ENCODE measurements around the gene CD69. TPM values are rescaled to one million over a fixed set of nuclear protein-coding genes. Genes with fewer than 3 reads are reported as not detected.

Gene CD69
- total RNA-seq, 2 experiments from 2014 or later, result 631 to 659 TPM

GRCh38 chr12:9796346-9796745 is 35.6 kb upstream of the CD69 start:
- peak; percentile 21 for ATAC-seq (ENCODE audit: poor library complexity)
- Histone ChIP-seq H3K4me3 (ENCODE audit: low read length) (peak overlapping the region; percentile 3), H3K9me3 (ENCODE audit: control insufficient read depth in 1 of 2, insufficient read depth in 1 of 2, low read length in 2 of 2) (no peaks in the 10 kb centered on the region), H3K27me3 (ENCODE audit: control insufficient read depth in 1 of 2, insufficient read depth in 2 of 2, low read length in 2 of 2) (no peaks in the 10 kb centered on the region), H3K36me3 (ENCODE audit: insufficient read depth, low read length) (no peaks in the 10 kb centered on the region), H3K27ac (ENCODE audit: low read depth in 1 of 2, low read length in 2 of 2) (no peak overlapping the region), H3K4me1 (ENCODE audit: insufficient read depth, low read length) (peaks cover 19% of the 10 kb centered on the region)
- H3K4me1 Mint-ChIP-seq (ENCODE audit: low read depth), result peaks cover 58% of the 10 kb centered on the region
- intact Hi-C loops (cut with DNase I, micrococcal nuclease), result no loop called here
- no peaks in the 10 kb centered on the region for H3K9me3 Mint-ChIP-seq
- POLR2A ChIA-PET, result interaction anchor here (0.9 to 7.3 kb wide), 10 partner anchors 17 to 73 kb away, joined by 3 to 253 read pairs (median 7); partner anchors contain the start of genes CD69 and CLEC2B
- H3K36me3 Mint-ChIP-seq (ENCODE audit: low read depth), result no peaks in the 10 kb centered on the region
- DNase-seq, result peak in 3 of 14 experiments; percentile 48 to 66 (median 54)
- peak overlapping the region; percentile 38 for H3K27ac Mint-ChIP-seq
- H3K4me3 Mint-ChIP-seq, result peak overlapping the region; percentile 67
- CTCF ChIA-PET, result interaction anchor here (4.6 to 10.4 kb wide), 2 partner anchors 42 to 53 kb away, joined by 28 to 185 read pairs; no protein-coding TSS in a partner anchor
- H3K27me3 Mint-ChIP-seq, result no peaks in the 10 kb centered on the region
- TF ChIP-seq CTCF (IDR thresholded peaks at IDR 0.05), result no peak

- H3K36me3 Mint-ChIP-seq (ENCODE audit: low read depth), result no peaks in the 10 kb centered on the region
- TF ChIP-seq CTCF (IDR thresholded peaks at IDR 0.05), result no peak
- H3K9me3 ChIP-seq (ENCODE audit: control insufficient read depth in 1 of 2, insufficient read depth in 1 of 2, low read length in 2 of 2), result no peaks in the 10 kb centered on the region
- H3K27me3 Mint-ChIP-seq, result no peaks in the 10 kb centered on the region
- peak overlapping the region; percentile 35 for H3K4me3 Mint-ChIP-seq
- peaks cover 19% of the 10 kb centered on the region for H3K4me1 ChIP-seq (ENCODE audit: insufficient read depth, low read length)
- POLR2A ChIA-PET, result interaction anchor here (1.0 to 7.3 kb wide), 5 partner anchors 23 to 65 kb away, joined by 3 to 253 read pairs (median 18); partner anchors contain the start of gene CD69
- peaks cover 58% of the 10 kb centered on the region for H3K4me1 Mint-ChIP-seq (ENCODE audit: low read depth)
- H3K4me3 ChIP-seq (ENCODE audit: low read length), result no peak overlapping the region
- intact Hi-C loops (cut with DNase I, micrococcal nuclease), result no loop called here
- no peak overlapping the region for H3K27ac ChIP-seq (ENCODE audit: low read depth in 1 of 2, low read length in 2 of 2)
- DNase-seq (no peak), ATAC-seq (ENCODE audit: poor library complexity) (no peak)
- CTCF ChIA-PET, result interaction anchor here (10.4 kb wide), 1 partner anchor 42 kb away, joined by 185 read pairs; no protein-coding TSS in a partner anchor
- H3K27me3 ChIP-seq (ENCODE audit: control insufficient read depth in 1 of 2, insufficient read depth in 2 of 2, low read length in 2 of 2), result no peaks in the 10 kb centered on the region
- peak overlapping the region; percentile 38 for H3K27ac Mint-ChIP-seq
- H3K36me3 ChIP-seq (ENCODE audit: insufficient read depth, low read length), result no peaks in the 10 kb centered on the region
- no peaks in the 10 kb centered on the region for H3K9me3 Mint-ChIP-seq
Measured at GRCh38 chr12:9795945-9796344, 35.2 kb upstream of the CD69 start.

GRCh38 chr12:9794484-9795093 is 33.9 kb upstream of the CD69 start:
- H3K27me3 ChIP-seq (ENCODE audit: control insufficient read depth in 1 of 2, insufficient read depth in 2 of 2, low read length in 2 of 2), result no peaks in the 10 kb centered on the region
- peak in 1 of 14 experiments; percentile 47 for DNase-seq
- no peaks in the 10 kb centered on the region for H3K27me3 Mint-ChIP-seq
- H3K9me3 Mint-ChIP-seq, result no peaks in the 10 kb centered on the region
- peak; percentile 8 for ATAC-seq (ENCODE audit: poor library complexity)
- no peaks in the 10 kb centered on the region for H3K36me3 ChIP-seq (ENCODE audit: insufficient read depth, low read length)
- H3K4me3 ChIP-seq (ENCODE audit: low read length), result no peak overlapping the region
- peaks cover 19% of the 10 kb centered on the region for H3K4me1 ChIP-seq (ENCODE audit: insufficient read depth, low read length)
- CTCF ChIA-PET, result interaction anchor here (1.2 to 10.4 kb wide), 2 partner anchors 20 to 41 kb away, joined by 4 to 185 read pairs; no protein-coding TSS in a partner anchor
- POLR2A ChIA-PET, result interaction anchor here (0.7 to 7.3 kb wide), 6 partner anchors 21 to 147 kb away, joined by 3 to 253 read pairs (median 6); partner anchors contain the start of gene CD69
- peaks cover 58% of the 10 kb centered on the region for H3K4me1 Mint-ChIP-seq (ENCODE audit: low read depth)
- peak overlapping the region; percentile 55 for H3K4me3 Mint-ChIP-seq
- H3K9me3 ChIP-seq (ENCODE audit: control insufficient read depth in 1 of 2, insufficient read depth in 1 of 2, low read length in 2 of 2), result no peaks in the 10 kb centered on the region
- intact Hi-C loops (cut with DNase I, micrococcal nuclease), result no loop called here
- peak overlapping the region; percentile 38 for H3K27ac Mint-ChIP-seq
- no peaks in the 10 kb centered on the region for H3K36me3 Mint-ChIP-seq (ENCODE audit: low read depth)
- TF ChIP-seq CTCF (IDR thresholded peaks at IDR 0.05), result no peak
- H3K27ac ChIP-seq (ENCODE audit: low read depth in 1 of 2, low read length in 2 of 2), result no peak overlapping the region

Data from CD4-positive, alpha-beta T cell (primary cell).